H1 (cell line): Measurements from ENCODE around the gene NDUFA8. TPM values are rescaled to one million over a fixed set of nuclear protein-coding genes. Genes with fewer than 3 reads are reported as not detected.

ENCODE experiments used
- CBX8 ChIP-seq: fragments of 300-800, 300-1000 bp; sonication (generic); IDR thresholded peaks from 2 replicates; pipeline ENCODE4 v1.7.1; 2016; ENCODE audit warnings: low read depth, low read length, borderline replicate concordance
- CEBPB ChIP-seq: IDR thresholded peaks from 2 replicates; pipeline ENCODE4 v1.6.1; 2012; ENCODE audit warnings: low read depth, low read length
- JUND ChIP-seq: IDR thresholded peaks from 2 replicates; pipeline ENCODE4 v1.6.1; 2011; ENCODE audit warnings: mild to moderate bottlenecking, improper control_type of control experiment, low read length
- SP2 ChIP-seq: IDR thresholded peaks from 2 replicates; pipeline ENCODE4 v1.6.1; 2012; ENCODE audit warnings: mild to moderate bottlenecking, low read length, inconsistent platforms
- SRF ChIP-seq: IDR thresholded peaks from 2 replicates; pipeline ENCODE4 v1.6.1; 2011; ENCODE audit warnings: mild to moderate bottlenecking, low read depth, low read length, moderate library complexity
- polyA plus RNA-seq, 7 experiments: library from polyadenylated mRNA; depleted of rRNA in 3 of 7; stranded (reverse) in 5 of 7; unstranded in 2 of 7; fragments of >200 nt in 5 of 7; fragments of 200-250 nt in 2 of 7; gene quantifications; 1 replicate in 5 of 7; 2 replicates in 1 of 7; 4 replicates in 1 of 7; pipeline versions ENCODE4 v1.2.1 to v1.2.3, GENCODE V29; 2011 to 2013; ENCODE audit warnings: missing spikeins in 2 of 7, mixed read lengths in 2 of 7
- total RNA-seq: library from RNA; stranded (reverse); fragmentation: NEBNext Ultra II Directional; extraction: Animal tissue kit (Norgen Biotek cat#: 25700); gene quantifications from 2 replicates; pipeline ENCODE4 v1.2.1, GENCODE V29; 2021

Gene NDUFA8
- total and polyA plus RNA-seq, 2 of the 8 experiments (the other 6 are each of a cell fraction or from before 2014, with no cell fraction given), result 61.0 to 73.8 TPM

DNA sequence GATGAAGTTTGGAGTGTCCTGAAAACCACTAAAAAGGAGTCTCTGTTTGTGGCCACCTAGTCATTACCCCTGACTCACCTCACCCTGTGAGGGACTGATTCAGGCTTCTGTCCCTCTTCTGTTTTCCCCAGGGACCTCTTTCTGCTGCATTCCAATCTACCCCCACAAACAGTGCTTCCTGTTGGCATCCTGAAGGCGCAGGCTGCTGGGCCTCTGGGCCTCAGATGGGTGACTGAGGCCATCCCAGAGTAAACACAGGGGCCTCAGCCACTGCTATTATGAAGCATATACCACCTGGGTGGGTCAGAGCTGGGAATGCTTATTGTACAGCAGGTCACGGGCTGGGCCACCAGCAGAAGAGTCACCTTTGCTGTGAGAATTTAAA is 20.1 kb upstream of the NDUFA8 start (continued):
- TF ChIP-seq JUND, result no peak
- no peak for TF ChIP-seq SP2
- TF ChIP-seq CEBPB, result no peak
- no peak for TF ChIP-seq SRF
- TF ChIP-seq CBX8, result no peak
